HG02610 (cell line): ENCODE data around the gene COQ10A.

Source experiments
- ATAC-seq: cut with Tn5 transposase; IDR thresholded peaks from one replicate; pipeline ENCODE4 v1.9.1; 2021; ENCODE audit warnings: mild to moderate bottlenecking, moderate library complexity; ENCODE audit not compliant: unreplicated experiment

The COQ10A gene

GRCh38 chr12:56311003-56311402, 44.3 kb downstream of the COQ10A start:
- ATAC-seq = no peak

- ATAC-seq = no peak
Observed at GRCh38 chr12:56315249-56315621, 48.5 kb downstream of the COQ10A start.

GRCh38 chr12:56315622-56316473, 49.1 kb downstream of the COQ10A start, which contains the start of gene CNPY2:
CNPY2 (minus strand) TSS chr12:56315988; CDS start chr12:56315217, 771 bp downstream.
- ATAC-seq = peak; percentile 91

GRCh38 chr12:56317675-56318074, 50.9 kb downstream of the COQ10A start:
- no peak for ATAC-seq
